ENCODE measurements around the gene PPP2R1B.

Gene PPP2R1B

GRCh38 chr11:111745719-111746504, 20.3 kb downstream of the PPP2R1B start:
- no peak for DNase-seq

- no peak for DNase-seq
Measured at GRCh38 chr11:111743700-111744099, 22.5 kb downstream of the PPP2R1B start.

DNA sequence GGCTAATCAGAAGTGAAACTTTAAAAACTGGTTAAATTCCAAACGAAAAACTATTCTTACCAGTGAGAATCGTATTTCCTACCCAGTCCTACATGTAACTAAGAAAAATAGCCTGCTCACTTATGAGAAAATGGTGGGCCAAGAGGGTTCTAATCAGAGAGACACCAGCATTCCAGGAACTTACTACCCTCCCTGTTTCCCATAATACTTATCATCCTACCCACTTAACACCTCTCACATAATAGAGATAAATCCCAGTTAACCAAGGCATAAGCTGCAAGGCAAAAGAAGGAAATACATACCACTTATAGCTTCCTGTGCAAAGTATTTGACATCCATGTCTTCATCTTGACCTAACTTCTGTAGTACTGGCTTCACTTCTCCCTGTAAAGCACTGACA, 24.4 kb downstream of the PPP2R1B start:
- no peak for DNase-seq

DNA sequence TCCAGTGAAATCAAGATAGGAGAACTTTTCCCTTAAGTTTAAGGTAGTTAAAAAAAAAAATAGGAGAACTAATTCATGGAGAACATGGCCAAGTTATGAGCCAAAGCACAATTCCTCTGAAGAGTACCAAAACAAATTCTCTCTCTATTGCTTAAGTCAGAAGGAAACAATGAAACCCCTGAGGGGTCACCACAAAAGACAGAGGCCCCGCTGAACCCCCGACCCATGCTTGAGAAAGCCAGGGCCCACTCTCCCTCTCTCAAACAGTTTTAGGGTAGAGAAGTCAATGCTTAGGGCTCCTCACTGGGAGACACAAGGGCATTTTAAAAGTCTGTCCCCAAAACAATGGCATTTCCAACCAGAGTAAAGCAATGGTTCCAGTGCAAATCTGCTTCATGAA, 26.9 kb downstream of the PPP2R1B start:
- no peak for DNase-seq

DNA sequence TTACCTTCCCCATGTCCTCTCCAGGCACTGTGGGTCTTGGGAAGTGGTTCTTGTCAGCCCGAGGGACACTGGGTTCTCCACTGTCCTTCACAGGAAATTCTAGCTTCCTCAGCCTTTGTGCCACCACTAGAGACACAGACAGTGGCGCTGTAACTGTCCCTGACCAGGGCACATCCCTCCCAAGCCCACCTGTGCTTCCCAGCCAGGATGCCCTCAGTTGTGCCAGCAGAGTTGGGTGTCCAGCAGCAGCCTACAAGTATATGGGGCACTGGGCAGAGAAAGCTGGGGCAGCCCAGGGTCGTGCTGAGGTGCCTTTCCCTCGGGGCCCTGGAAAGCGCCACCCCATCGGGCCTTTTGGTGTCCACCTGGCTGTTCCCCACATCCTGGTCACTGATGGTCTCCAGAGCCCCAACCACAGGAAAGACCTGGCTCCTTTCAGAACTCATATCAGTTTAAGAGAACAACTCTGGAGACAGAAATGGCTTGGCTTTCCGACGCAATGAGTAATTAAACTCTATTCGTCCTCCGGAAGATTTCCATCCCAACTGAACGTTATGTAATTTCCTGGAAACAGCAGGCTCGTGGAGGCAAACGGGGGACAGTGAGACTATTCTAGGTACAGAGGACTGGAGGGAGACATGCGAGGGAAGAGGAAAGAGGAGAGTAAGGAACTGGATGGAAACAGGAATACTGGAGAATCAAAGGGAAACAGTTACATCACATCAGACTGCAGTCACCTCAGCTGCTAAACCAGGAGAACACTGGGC, 28.6 kb downstream of the PPP2R1B start:
- no peak for DNase-seq

DNA sequence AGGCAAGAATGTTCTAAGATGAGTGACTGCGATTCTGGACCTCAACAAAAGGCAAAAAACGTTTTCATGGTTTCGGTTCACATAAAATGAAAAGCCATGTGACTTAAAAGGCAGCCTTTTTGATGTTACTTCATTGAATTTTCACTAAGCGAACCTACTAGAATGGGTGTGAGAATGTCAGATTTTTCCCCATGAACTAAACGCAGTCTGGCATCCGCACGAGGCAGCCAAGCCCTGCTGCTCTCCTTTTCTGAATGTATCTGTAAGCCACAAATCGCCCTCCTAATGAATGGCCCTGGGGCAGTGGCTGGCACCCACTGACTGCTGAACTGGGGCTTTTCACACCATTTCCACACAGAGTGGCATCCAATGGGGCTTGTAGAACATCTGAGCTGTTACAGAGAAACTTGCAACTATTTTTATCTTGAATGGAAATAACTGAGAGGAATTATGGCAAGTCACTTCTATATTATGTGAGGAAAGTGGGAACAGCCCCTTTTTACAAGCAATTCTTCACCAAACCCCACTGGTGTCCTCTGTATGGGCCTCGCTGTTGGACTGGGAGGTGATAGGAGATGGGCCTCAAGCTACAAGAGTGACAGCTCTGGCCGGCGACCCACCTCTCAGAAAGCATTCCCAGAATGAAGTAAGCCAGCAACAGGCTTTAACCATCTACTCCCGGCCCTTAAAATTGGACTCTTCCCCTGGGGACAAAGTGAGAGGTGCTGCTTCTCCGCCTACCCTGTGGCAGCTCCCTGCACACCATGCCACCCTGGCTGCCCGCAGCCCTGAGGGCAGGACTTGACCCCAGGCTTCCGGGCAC, 29.4 kb downstream of the PPP2R1B start:
- DNase-seq = no peak

- DNase-seq = no peak
Measured at GRCh38 chr11:111736181-111736590, 30.0 kb downstream of the PPP2R1B start.

DNA sequence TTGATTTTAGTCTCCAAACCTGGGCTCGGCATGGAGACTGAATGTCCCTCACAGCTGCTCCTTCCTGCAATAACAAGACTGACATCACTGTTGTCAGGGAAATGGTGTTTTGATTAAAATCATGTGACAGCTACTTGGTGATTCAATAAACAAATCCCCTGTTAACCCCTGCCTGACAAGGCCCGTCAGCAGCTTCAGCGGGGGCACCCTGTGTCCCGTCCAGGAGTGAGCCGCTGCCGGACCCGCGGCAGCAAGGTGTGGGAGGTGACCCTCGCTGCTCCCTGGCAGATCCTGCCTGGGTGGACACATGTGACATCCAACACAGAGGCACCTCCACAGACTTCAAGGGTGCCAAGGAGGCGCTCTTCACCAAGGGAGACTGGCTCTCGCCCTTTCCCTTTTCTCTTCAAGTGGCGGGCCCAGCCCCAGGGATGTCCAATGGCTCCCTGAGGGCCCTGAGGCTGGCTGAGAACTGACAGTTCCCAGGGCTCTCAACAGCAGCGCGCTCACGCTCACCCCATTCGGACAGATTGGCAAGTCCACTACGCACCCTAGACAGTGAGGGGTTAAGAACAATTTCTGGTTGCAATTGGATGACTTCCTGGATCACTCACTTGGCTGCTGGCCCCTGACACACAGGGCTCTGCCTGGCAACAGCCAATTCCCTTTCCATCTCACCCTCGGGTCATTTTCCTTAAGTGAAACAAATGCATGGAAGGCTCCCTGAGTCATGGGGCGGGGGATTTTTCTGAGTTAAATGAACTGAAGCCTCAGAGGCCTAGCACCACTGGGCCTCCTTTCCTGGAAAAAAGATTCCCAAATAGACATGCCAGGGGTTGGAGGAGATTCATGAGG, 30.7 kb downstream of the PPP2R1B start:
- no peak for DNase-seq

- DNase-seq = no peak
Measured at GRCh38 chr11:111734954-111735261, 31.3 kb downstream of the PPP2R1B start.

DNA sequence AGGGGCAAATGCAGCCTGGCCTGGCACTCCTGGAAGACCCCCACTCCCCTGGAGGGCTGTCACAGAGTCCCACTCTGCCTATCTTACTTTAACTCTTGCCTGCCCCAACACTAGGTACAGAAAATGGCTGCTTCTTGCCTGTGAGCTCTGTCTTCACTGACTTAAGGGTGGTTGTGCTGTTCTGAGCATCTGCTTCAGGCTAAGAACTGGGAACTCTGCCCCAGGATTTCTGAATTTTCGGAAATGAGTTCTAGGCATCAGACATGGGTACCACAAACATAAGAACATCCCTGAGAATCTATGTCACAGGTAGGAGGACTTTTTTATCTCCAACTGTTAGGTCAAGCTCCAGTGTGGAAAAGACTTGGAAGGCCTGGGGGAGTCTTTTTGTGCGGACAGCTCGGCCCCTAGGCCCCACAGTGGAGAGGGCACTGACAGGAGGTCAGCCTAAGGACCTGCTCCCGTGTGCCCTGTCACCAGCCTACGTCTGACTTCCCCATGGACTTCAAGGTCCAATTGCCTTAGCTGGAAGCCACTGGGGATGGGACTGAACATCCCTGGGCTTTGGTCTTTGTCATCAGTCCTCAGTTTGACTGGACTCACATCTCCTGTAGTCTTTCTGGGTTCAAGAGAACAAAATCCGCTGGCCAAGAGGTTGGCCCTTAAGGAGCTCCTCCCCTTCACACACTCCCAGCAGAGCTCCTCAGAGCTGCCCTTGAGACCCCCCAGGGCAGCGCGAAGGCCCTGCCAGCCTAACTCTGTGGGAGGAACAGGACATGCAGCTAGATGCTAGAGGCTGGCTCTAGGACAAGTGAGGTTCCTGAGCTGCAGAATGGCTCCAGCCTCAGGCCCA, 31.9 kb downstream of the PPP2R1B start:
- DNase-seq = no peak

DNA sequence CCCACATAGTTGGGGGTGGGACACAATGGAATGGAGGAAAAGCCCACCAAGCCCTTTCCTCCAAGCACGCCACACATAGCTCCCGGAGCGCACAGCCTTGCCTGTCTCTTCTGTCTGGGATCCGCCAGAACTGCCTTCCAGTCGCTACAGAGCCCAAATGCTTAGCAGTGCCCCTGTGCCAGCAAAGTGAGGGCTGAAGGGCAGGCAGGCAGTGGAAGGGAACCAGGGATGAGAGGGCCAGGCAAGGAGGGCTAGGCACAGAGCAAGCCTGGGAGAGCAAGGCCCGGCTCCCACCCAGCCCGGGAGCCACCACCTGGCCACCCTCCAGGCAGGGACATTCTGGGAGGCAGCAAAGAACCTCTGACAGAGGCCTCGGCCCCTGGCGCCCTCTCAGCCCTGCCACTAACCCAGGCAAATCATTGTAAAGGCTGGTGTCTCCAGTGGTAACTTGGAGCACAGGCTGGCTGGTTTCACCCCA, 32.5 kb downstream of the PPP2R1B start:
- DNase-seq = no peak

DNA sequence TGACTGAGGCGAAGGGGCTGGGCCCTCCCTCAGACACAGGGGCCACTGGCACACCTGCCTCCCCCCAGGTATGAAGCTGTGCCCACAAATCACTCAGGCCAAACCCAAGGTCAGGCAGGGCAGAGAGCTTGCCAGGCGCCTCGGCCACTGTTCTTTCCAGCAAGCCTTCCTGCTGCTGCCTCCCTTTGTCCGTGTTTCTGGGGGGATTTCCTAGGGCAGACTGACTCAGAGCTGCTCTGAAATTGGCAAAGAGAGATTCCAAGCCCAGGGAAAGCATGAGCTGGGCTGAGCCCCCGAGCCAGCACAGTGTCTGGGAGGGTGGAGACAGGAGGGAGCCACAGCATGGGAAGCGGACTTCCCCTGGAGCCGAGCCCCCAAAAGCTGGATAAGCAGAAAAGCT, 33.2 kb downstream of the PPP2R1B start:
- DNase-seq = no peak

DNA sequence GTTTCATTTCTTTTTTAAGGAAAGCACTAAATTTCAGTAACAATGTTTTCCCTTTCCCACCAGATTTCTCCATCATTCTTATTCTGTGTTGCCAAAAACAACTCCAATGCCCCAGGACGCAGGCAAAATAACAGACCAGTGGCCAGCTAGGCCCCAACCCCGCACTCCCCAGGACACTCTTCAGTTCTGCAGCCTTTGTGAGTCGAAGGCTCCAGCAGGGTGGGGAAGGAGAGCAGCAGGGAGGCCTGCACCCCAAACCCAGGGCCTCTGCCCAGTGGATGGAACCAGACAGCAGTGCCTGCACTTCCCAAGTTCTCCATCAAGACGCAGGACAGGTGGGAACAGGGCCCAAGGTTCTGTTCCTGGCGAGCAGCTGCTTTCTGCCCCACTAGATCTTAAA, 34.4 kb downstream of the PPP2R1B start:
- DNase-seq = no peak

GRCh38 chr11:111730871-111731591, 35.2 kb downstream of the PPP2R1B start:
- no peak for DNase-seq

DNA sequence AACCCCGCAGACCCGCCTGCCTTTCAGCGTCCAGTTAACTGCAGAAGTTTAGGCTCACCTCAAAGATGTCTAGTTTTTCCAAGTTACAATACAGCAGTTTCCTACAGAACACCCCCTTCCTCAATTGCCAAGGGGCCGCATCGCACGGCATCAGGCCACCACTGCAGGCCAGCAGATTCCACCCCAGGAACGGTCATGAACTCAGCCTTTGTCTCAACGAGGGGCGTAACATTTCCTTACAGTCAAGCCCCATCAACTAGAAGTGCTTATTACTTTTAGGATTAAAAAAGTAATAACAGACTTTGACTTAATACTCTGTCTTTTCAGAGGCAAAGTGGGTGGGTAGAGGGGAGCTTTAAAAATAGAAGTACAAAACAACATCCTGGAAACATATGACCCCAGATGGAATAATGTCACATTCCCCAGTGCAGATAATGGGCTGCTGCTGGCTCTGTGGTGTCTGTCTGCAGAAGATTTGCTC, 36.3 kb downstream of the PPP2R1B start:
- DNase-seq = no peak

- DNase-seq = no peak
Measured at GRCh38 chr11:111729071-111729830, 36.9 kb downstream of the PPP2R1B start.

DNA sequence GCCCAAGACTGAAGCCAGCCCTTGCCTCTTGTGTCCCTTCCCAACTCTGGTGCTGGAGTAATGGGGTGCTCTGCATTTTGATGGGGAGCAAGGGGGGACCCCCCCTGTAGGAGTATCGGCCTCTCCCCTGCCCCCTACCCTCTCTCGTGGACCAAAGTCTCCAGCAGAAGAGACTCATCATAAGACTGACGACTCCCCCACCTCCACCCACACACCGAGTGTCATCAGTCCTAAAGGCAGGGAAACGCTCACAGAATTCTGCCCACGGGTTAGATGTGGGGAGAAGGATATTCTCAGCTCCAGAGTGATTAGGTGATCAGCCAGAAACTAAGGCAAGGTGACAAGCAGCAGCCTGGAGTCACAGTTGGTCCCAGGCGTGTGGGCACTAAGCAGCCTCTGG, 38.8 kb downstream of the PPP2R1B start:
- no peak for DNase-seq

DNA sequence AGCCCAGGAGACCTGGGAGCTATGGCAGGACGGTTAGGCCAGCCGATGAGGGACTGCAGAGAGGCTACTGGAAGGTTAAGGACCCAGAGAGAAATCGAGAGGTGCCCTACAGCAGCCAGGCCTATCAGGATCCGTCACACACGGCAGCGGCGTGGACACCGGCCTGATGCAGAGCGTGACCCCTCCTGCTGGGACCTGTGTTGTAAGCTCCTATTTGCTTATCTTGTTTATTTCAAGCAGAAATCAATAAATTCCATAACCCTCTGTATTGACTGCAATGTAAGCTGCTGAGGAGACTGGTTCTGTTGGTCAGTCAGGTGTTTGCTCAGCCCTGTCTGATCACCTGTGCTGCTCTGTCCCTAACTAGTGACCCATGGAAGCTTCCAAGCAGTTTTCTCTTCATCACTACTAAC, 39.9 kb downstream of the PPP2R1B start:
- DNase-seq = no peak

GRCh38 chr11:111725621-111726020, 40.6 kb downstream of the PPP2R1B start:
- DNase-seq = no peak

DNA sequence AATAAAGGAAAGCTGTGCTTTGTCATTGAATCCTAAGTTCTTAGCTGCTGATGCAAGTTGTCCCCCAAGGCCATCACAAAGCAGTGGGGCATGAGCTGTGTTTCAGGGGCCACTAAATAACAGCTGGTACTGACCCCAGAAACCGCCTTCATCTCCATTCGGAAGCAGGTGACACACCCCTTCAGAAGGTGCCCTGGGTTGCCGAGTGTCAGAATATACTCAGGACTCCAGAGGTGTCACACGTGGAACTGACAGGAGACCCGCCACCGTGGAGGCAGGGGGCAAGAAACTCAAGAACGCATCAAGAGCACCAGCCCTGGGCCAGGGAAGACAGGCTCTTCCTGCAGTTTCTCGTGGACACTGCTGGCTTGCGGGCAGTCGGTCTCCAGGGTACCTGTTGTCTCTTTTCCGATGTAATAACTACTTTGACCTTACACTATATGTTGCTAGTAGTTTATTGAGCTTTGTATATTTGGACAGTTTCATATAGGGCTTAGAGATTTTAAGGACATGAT, 41.5 kb downstream of the PPP2R1B start:
- no peak for DNase-seq

Measured in activated CD4-positive, alpha-beta T cell treated with anti-CD3 and anti-CD28 coated beads for 1 hour (primary cell).